GM23248 (cell line): ENCODE measurements around the gene REXO5. TPM values are rescaled to one million over a fixed set of nuclear protein-coding genes. Genes with fewer than 3 reads are reported as not detected.

Experiments
- DNase-seq: peaks from one replicate; pipeline ENCODE4 v3.0.0-alpha.2; 2015
- H2AFZ ChIP-seq: fragments of 200-600 bp; sonication (generic); 2 replicates; pipeline ENCODE4 v1.6.1; 2016; ENCODE audit warnings: antibody characterized with exemption
- H3F3A ChIP-seq: fragments of 200-600 bp; sonication (generic); 2 replicates; pipeline ENCODE4 v1.6.1; 2016; ENCODE audit warnings: mild to moderate bottlenecking, antibody characterized with exemption, mixed run types; ENCODE audit not compliant: insufficient read depth
- H3K27ac ChIP-seq: fragments of 200-600 bp; sonication (generic); 2 replicates; pipeline ENCODE4 v1.5.1; 2016; ENCODE audit warnings: mild to moderate bottlenecking
- H3K27me3 ChIP-seq: fragments of 200-600 bp; sonication (generic); replicated peaks from 2 replicates; pipeline ENCODE4 v1.6.1; 2016; ENCODE audit warnings: mild to moderate bottlenecking; ENCODE audit not compliant: insufficient read depth
- H3K36me3 ChIP-seq: fragments of 200-600 bp; sonication (generic); 2 replicates; pipeline ENCODE4 v1.6.1; 2016; ENCODE audit warnings: low read depth, mild to moderate bottlenecking
- H3K4me1 ChIP-seq: fragments of 200-600 bp; sonication (generic); 2 replicates; pipeline ENCODE4 v1.6.1; 2016; ENCODE audit warnings: mild to moderate bottlenecking; ENCODE audit not compliant: insufficient read depth
- H3K4me2 ChIP-seq: fragments of 200-600 bp; sonication (generic); one replicate; pipeline ENCODE4 v1.6.1; 2016; ENCODE audit warnings: mild to moderate bottlenecking; ENCODE audit not compliant: unreplicated experiment
- H3K4me3 ChIP-seq: fragments of 200-600 bp; sonication (generic); 2 replicates; pipeline ENCODE4 v1.5.1; 2016; ENCODE audit warnings: mild to moderate bottlenecking
- H3K79me2 ChIP-seq: fragments of 200-600 bp; sonication (generic); 2 replicates; pipeline ENCODE4 v1.6.1; 2016; ENCODE audit warnings: mild to moderate bottlenecking; ENCODE audit not compliant: insufficient read depth
- H3K9ac ChIP-seq: fragments of 200-600 bp; sonication (generic); 2 replicates; pipeline ENCODE4 v1.6.1; 2016; ENCODE audit warnings: mild to moderate bottlenecking
- H3K9me2 ChIP-seq: fragments of 200-600 bp; sonication (generic); 2 replicates; pipeline ENCODE4 v1.6.1; 2016; ENCODE audit warnings: mixed run types, mild to moderate bottlenecking, moderate library complexity; ENCODE audit not compliant: insufficient read depth
- H3K9me3 ChIP-seq: fragments of 200-600 bp; sonication (generic); one replicate; pipeline ENCODE4 v1.6.1; 2017; ENCODE audit warnings: low read depth
- H4K20me1 ChIP-seq: fragments of 200-600 bp; sonication (generic); 2 replicates; pipeline ENCODE4 v1.6.0; 2016; ENCODE audit not compliant: insufficient read depth
- EZH2 ChIP-seq: fragments of 200-600 bp; sonication (generic); IDR thresholded peaks from 2 replicates; pipeline ENCODE4 v1.6.1; 2018; ENCODE audit warnings: antibody characterized with exemption, mild to moderate bottlenecking; ENCODE audit not compliant: insufficient read depth, poor library complexity, severe bottlenecking
- EZH2phosphoT487 ChIP-seq: fragments of 200-600 bp; sonication (generic); IDR thresholded peaks from 2 replicates; pipeline ENCODE4 v1.6.1; 2018; ENCODE audit warnings: antibody characterized with exemption, moderate library complexity, mild to moderate bottlenecking, low read depth; ENCODE audit not compliant: insufficient read depth
- whole genome bisulfite sequencing, 2 experiments: methylation state at CpG; one replicate each; pipeline ENCODE4 v1.1.6; 2015 to 2017; ENCODE audit warnings: low lambda C conversion rate in 2 of 2, low coverage in 1 of 2; ENCODE audit errors: missing lambda C conversion rate in 2 of 2; 5-methylcytosine and 5-hydroxymethylcytosine counted together
- in situ Hi-C: fragments of 300-500 bp; cut with MboI; formaldehyde crosslinking; loops from 2 replicates; pipeline ENCODE4 v1.15.0; 2020
- polyA plus RNA-seq: library from polyadenylated mRNA; unstranded; fragments of >200 nt; fragmentation: Nextera tagmentation; extraction: Ambion mirVana; gene quantifications from 2 replicates; pipeline ENCODE4 v1.2.1, GENCODE V29; 2016
- total RNA-seq: library from RNA; depleted of rRNA; stranded (reverse); fragments of >200 nt; shearing (Covaris generic); gene quantifications from 2 replicates; pipeline ENCODE4 v1.2.3, GENCODE V29; 2014

REXO5 gene
- total and polyA plus RNA-seq, 2 experiments from 2014 or later: 3.5 to 7.0 TPM

DNA sequence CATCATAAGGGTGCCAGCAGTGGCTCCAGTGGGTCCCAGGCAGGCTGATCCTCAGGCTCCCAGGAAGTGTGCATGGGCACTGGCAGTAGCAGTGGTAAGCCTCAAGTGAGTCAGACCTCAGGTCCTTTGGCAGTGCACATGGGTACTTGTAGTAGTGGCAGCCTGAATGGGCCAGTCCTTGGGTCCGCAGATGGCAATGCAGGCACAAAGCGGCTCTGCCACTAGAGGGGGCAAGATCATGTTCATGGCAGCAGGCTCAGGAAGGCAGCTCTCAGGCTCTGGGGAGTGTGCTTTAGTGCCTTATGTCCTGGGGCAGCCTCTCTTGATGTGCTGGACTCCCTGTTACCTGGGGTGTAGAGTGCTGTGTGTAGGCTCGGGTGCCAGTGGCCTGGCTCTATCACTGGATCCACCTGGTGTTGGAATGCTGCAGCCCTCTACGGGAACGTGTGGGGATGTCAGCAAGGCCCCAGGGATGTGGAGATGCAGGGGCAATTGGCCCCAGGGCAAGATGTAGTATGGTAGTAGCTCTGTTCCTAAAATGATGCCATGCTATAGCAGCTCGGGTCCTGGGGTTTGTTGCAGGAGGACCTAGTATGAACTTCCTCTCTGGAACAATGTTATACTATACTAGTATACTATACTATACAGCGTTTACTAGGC, 31.5 kb upstream of the REXO5 start:
- 55% methylated on average over 7 of the region's 7 CpGs for WGBS, 2 experiments
- Histone ChIP-seq H3K9me3 (no peaks in the 10 kb centered on the region), H3K27me3 (no peaks in the 10 kb centered on the region), H3F3A (no peaks in the 10 kb centered on the region), H3K9ac (no peak overlapping the region), H2AFZ (no peak overlapping the region), H3K4me2 (no peak overlapping the region), H3K27ac (no peak overlapping the region), H3K9me2 (no peaks in the 10 kb centered on the region), H3K36me3 (no peaks in the 10 kb centered on the region), H3K4me3 (no peak overlapping the region), H4K20me1 (no peaks in the 10 kb centered on the region), H3K4me1 (no peaks in the 10 kb centered on the region), H3K79me2 (no peaks in the 10 kb centered on the region)
- no peak for TF ChIP-seq EZH2
- peak; percentile 72 for DNase-seq
- in situ Hi-C loops: no loop called here

DNA sequence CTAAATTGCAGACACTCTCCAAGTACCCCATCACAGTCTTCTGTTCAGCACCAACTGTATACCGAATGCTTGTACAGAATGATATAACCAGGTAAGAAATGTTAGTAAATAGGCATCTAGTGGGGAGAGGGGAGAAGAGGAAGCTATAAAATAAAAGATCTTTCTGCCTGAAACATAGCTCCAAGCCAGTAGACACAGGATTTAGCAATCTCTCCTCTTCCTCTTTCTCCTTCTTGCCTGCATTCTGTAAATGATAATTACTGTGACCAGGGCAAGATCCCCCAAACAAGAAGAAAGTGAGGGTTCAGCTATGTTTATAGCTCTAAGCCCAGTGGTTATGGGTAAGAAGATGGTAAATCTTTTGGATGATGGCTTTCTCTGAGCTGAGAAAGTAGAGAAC, 24.6 kb upstream of the REXO5 start:
- Histone ChIP-seq H3K9ac (no peak overlapping the region), H3K27me3 (no peaks in the 10 kb centered on the region), H3K9me2 (no peaks in the 10 kb centered on the region), H4K20me1 (no peaks in the 10 kb centered on the region), H3K79me2 (no peaks in the 10 kb centered on the region), H3K9me3 (no peaks in the 10 kb centered on the region), H3K4me2 (no peak overlapping the region), H3F3A (no peaks in the 10 kb centered on the region), H2AFZ (no peak overlapping the region), H3K27ac (no peak overlapping the region), H3K36me3 (no peaks in the 10 kb centered on the region), H3K4me1 (no peaks in the 10 kb centered on the region), H3K4me3 (no peak overlapping the region)
- 35 to 65% methylated on average over 1 of the region's 1 CpG for WGBS, 2 experiments
- TF ChIP-seq EZH2phosphoT487 (no peak), EZH2 (no peak)
- in situ Hi-C loops: no loop called here
- DNase-seq: no peak

DNA sequence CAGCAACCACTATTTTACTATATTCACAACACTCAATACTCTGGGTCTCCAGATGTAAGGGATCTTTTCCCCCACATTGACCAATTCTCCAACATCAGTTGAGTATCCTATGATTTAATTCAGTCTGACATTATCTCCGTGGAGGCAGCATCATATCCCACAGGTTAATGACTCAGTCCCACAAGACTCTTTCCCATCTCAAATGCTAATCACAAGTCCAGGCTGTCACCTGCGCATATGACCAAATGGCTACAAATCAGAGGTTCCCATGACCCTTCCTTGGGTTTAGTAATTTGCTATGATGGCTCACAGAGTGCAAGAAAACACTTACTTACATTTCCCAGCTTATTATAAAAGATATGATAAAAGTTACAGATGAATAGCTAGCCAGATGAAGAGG, 23.9 kb upstream of the REXO5 start:
- Histone ChIP-seq H3F3A (no peaks in the 10 kb centered on the region), H3K4me1 (no peaks in the 10 kb centered on the region), H3K4me3 (no peak overlapping the region), H3K9me3 (no peaks in the 10 kb centered on the region), H3K27ac (no peak overlapping the region), H3K79me2 (no peaks in the 10 kb centered on the region), H3K36me3 (no peaks in the 10 kb centered on the region), H4K20me1 (no peaks in the 10 kb centered on the region), H3K4me2 (no peak overlapping the region), H3K9ac (no peak overlapping the region), H3K9me2 (no peaks in the 10 kb centered on the region), H2AFZ (no peak overlapping the region), H3K27me3 (no peaks in the 10 kb centered on the region)
- 82% methylated on average over 2 of the region's 2 CpGs for WGBS, 2 experiments
- in situ Hi-C loops: no loop called here
- no peak for TF ChIP-seq EZH2phosphoT487
- TF ChIP-seq EZH2: no peak
- DNase-seq: no peak

DNA sequence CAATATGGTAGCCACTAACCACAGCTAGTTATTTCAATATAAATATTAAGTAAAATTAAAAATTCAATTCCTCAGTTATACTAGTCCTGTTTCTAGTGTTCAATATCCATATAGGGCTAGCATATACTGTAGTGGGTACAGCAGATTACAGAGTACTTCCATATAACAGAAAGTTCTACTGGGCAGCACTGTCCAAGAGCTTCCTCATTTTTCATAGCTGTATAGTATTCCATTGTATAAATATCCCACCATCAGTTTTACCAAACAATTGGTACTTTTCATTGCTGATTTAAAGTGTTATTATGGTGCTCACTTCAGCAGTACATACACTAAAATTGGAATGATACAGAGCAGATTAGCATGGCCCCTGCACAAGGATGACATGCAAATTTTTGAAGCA, 22.1 kb upstream of the REXO5 start:
- Histone ChIP-seq H3K79me2 (no peaks in the 10 kb centered on the region), H3F3A (no peaks in the 10 kb centered on the region), H4K20me1 (no peaks in the 10 kb centered on the region), H3K36me3 (no peaks in the 10 kb centered on the region), H3K4me3 (no peak overlapping the region), H3K9ac (no peak overlapping the region), H3K27ac (no peak overlapping the region), H3K9me3 (no peaks in the 10 kb centered on the region), H2AFZ (no peak overlapping the region), H3K4me1 (no peaks in the 10 kb centered on the region), H3K9me2 (no peaks in the 10 kb centered on the region), H3K4me2 (no peak overlapping the region), H3K27me3 (no peaks in the 10 kb centered on the region)
- TF ChIP-seq EZH2phosphoT487: no peak
- TF ChIP-seq EZH2: no peak
- DNase-seq: no peak
- in situ Hi-C loops: no loop called here

DNA sequence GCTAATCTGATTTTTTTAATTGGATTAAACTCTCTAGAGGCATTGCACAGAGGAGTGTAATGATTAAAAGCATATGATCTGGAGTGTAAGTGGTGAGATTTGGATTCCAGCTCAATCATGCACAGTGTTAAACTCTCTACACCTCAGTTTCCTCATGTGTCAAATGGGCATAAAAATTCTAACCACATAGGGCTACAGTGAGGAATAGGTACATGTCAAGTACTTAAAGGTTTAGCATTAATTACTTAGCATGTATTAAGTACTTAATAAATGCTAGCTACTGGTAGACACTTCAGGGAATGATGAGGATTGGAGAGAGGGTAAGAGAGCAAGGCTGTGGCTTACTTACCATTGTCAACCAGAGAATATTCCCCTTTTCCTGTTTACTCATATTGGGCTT, 17.2 kb upstream of the REXO5 start:
- Histone ChIP-seq H3K9me2 (no peaks in the 10 kb centered on the region), H3F3A (no peaks in the 10 kb centered on the region), H3K27ac (no peak overlapping the region), H3K36me3 (no peaks in the 10 kb centered on the region), H3K9me3 (no peaks in the 10 kb centered on the region), H3K4me3 (no peak overlapping the region), H4K20me1 (no peaks in the 10 kb centered on the region), H3K27me3 (no peaks in the 10 kb centered on the region), H3K4me2 (no peak overlapping the region), H2AFZ (no peak overlapping the region), H3K4me1 (no peaks in the 10 kb centered on the region), H3K9ac (no peak overlapping the region), H3K79me2 (no peaks in the 10 kb centered on the region)
- no peak for DNase-seq
- in situ Hi-C loops: no loop called here
- TF ChIP-seq EZH2phosphoT487: no peak
